ENCODE measurements around the gene SEC14L5.

SEC14L5 gene

GRCh38 chr16:4987250-4987579 is 29.1 kb downstream of the SEC14L5 start:
- DNase-seq (ENCODE audit: low read depth) = no peak

DNA sequence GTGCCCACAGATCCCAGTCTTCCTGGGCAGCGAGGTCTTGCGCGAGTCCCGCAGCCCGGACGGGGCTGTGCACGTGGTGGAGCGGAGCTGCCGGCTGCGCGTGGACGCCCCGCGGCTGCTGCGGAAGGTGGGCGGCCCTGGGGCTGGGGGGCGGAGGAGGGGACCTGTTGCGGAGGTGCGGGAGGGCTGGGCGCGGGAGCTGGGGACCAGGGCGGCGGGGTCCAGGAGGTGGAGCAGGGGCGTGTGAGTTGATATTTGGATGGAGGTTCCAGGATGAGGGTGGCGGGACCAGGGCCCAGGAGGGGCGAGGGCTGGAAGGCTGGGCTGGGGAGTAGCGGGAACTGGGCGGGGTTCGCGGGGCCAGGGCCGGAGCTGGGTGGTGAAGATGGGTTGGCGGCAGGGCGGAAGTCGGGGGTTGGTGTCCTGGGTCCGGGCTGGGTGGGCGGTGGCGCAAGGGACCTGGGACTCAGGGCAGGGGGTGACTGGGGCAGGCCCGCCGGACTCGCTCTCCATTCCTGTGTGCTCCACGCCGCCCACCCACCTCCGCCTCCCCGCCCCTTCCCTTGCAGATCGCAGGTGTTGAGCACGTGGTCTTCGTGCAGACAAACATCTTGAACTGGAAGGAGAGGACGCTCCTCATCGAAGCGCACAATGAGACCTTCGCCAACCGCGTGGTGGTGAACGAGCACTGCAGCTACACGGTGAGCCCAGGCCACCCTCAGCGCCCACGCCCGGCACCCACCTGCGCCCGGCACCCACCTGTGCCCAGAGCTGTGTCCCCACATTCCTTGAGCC is 29.6 kb downstream of the SEC14L5 start:
- DNase-seq (ENCODE audit: low read depth) = no peak

- no peak for DNase-seq (ENCODE audit: low read depth)
These were observed 30.5 kb downstream of the SEC14L5 start for GRCh38 chr16:4988647-4989046.

DNA sequence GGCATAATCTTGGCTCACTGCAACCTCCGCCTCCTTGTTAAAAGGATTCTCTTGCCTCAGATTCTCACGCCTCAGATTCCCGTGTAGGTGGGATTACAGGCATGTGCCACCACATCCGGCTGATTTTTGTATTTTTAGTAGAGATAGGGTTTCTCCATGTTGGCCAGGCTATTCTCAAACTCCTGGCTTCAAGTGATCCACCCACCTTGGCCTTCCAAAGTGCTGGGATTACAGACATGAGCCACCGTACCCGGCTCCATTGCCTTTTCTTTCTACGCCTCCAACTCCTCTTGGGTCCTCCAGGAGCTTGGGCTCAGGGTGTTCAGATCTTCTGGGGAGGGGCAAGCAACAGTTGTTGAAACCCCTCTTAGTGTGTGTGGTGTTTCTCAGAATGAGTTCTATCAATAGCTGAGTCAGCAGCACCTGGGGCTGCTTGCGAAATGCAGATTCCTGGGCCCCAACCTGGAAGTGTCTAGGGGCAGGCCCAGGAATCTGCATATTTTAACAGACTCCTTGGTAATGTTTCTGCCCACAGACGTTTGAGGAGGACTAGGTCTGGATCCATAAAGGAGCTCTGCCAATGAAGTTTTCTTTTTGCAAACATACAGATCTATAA is 31.4 kb downstream of the SEC14L5 start:
- no peak for DNase-seq (ENCODE audit: low read depth)

- no peak for DNase-seq (ENCODE audit: low read depth)
These were observed 32.3 kb downstream of the SEC14L5 start for GRCh38 chr16:4990415-4990814.

- no peak for DNase-seq (ENCODE audit: low read depth)
These were observed 33.6 kb downstream of the SEC14L5 start for GRCh38 chr16:4991754-4992153.

- DNase-seq (ENCODE audit: low read depth) = no peak
These were observed 36.7 kb downstream of the SEC14L5 start for GRCh38 chr16:4994719-4995434.

DNA sequence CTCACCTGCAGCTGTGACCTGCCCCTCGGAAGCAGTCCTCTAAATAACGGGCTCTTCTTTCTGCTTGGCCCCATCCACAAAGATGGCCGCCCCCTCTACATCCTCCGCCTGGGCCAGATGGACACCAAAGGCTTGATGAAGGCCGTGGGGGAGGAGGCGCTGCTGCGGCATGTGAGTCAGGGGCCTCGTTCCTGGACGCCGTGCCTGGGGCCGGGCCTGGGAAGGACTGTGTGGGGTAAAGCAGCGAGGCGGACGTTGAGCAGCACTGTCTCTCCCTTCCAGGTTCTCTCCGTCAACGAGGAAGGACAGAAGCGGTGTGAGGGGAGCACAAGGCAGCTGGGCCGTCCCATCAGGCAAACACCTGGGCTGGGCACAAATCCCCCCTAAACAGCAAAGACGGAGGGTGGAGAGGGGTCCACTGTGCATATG is 42.5 kb downstream of the SEC14L5 start:
- no peak for DNase-seq (ENCODE audit: low read depth)

GRCh38 chr16:5001571-5001970 is 43.4 kb downstream of the SEC14L5 start:
- no peak for DNase-seq (ENCODE audit: low read depth)

- DNase-seq (ENCODE audit: low read depth) = no peak
These were observed 43.9 kb downstream of the SEC14L5 start for GRCh38 chr16:5001986-5002385.

DNA sequence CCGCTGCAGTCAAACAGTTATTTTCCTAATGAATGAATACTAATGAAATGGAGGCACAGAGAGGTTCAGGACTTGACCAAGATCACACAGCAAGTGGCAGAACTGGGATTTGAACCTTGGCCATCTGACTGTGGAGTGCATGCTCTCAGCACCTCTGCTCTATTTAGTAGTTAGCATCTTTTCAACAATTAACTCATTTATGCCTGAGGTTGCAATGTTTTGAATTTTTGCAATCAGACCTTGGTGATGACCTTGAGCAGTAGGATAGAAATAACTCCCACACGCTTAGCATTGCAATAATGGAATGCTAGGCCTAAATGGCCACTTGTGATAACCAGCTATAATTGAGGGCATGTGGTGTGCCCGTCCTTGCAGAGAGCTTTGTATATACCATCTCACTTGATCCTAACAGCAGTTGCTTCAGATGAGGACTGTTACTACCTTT is 44.6 kb downstream of the SEC14L5 start:
- DNase-seq (ENCODE audit: low read depth) = no peak

DNA sequence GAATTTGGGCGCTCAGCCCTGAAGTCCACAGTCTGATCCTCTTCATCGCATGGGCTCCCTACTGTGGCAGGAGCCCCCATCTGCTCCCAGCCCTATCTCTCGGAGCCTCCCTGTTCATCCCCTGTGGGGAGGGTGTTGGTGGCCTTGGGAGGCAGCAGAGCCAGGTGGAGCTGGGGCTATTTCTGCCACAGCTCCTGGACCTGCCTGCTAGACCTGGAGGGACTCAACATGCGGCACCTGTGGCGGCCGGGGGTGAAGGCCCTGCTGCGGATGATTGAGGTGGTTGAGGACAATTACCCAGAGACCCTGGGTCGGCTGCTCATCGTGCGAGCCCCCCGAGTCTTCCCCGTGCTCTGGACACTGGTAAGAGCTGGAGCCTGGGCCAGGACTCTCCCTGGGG is 45.1 kb downstream of the SEC14L5 start:
- no peak for DNase-seq (ENCODE audit: low read depth)

DNA sequence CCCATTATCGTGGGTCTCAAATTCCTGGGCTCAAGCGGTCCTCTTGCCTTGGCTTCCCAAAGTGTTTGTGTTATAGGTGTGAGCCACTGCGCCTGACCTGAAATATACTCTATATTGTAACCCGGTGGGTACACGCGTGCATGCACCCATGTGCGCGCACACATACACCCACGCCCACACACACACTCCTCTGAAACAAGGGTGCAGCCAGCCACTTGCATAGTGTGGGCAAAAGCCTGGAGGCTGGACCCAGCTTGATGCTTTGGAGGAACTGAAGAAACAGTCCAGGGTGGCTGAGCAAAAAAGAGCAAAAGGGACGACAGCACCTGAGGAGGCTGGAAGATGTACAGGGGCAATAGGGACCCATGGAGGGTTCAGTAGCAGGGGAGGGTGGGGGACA is 45.7 kb downstream of the SEC14L5 start:
- DNase-seq (ENCODE audit: low read depth) = no peak

- DNase-seq (ENCODE audit: low read depth) = no peak
These were observed 46.2 kb downstream of the SEC14L5 start for GRCh38 chr16:5004311-5004710.

- DNase-seq (ENCODE audit: low read depth) = no peak
These were observed 47.8 kb downstream of the SEC14L5 start for GRCh38 chr16:5005916-5006315.

DNA sequence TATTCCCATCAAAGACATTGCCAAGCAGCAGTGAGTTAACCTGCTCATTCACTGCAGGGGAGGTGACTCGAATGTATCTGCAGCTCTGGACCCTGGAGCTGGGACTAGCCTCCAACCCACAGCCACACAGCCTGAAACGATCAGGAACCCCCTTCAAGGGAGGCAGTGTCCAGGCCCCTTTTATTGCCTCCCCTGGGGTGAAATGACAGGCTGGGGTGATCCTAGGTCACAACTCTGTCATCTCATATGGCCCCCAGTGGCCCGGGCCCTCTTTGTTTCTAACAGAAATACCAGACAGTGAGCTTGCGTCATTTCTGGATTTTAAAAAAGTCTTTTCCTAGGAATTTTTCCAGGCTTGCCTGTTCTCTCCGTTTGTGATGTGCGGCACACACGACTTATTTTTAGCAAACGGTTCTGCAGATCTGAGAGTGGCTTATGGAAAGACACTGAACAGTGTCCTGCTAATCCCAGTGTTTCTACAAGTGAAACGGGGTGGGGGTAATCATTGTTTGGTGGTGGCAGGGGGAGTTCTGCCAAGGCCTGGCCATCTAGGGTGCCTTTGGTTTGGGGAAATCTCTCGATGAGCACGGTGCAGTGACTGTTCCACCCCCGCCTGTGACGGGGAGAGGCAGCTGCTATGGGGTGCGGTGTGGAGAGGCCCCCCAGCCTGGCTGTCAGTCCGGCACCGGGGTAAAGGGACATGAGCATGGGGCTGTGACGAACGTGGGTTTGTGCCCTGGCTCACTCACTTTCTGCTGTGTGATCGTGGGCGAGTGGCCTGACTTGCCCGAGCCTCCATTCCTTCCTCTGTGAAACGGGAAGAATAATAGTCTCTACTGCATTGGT is 48.4 kb downstream of the SEC14L5 start:
- DNase-seq (ENCODE audit: low read depth) = no peak

DNA sequence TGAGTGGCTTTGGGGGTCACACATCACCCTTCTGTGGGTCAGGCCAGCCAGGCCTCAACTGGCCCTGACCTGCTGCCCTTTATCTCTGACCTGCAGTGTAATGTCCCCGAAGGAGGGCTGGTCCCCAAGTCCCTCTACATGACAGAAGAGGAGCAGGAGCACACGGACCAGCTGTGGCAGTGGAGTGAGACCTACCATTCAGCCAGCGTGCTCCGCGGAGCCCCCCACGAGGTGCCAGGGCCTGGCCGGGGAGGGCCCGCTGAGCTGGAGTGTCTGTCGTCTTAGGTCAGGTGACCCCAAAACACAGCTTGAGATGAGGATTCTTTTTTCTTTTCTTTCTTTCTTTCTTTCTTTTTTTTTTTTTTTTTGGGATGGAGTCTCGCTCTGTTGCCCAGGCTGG is 49.1 kb downstream of the SEC14L5 start:
- DNase-seq (ENCODE audit: low read depth) = no peak

GRCh38 chr16:5008311-5008731 is 50.2 kb downstream of the SEC14L5 start:
- DNase-seq (ENCODE audit: low read depth) = no peak

DNA sequence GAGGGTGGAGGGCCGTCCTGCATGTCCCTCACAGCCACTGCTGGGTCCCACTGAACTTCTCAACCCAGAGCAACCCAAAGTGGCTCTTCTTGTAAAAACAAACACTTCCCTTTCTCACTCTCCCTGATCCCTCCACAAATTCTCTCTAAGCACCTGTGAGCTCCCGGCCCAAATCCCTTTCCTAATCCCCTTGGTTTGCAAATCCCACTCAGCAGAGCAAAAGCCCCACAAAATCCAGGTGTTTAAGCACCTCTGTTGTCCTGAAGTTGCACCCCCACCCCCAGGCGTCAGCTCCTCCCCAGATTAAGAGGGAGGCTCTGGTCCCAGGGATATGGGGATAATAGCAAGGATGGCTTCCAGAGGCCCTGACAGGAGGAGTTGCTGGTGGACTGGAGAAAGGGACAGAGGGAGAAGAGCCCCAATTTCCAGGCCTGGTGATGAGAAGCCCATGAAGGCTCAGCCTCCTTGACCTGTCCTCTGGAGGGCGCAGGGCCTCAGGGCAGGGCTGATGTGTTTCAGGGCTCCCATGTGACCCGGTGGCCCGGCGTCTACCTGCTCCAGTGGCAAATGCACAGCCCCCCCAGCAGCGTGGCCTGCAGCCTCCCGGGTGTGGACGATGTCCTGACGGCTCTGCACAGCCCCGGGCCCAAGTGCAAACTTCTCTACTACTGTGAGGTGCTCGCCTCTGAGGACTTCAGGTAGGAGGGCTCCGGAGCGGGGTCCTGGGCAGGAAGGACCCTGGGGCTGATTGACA is 52.6 kb downstream of the SEC14L5 start:
- DNase-seq (ENCODE audit: low read depth) = no peak

- DNase-seq (ENCODE audit: low read depth) = no peak
These were observed 53.5 kb downstream of the SEC14L5 start for GRCh38 chr16:5011637-5012036.

DNA sequence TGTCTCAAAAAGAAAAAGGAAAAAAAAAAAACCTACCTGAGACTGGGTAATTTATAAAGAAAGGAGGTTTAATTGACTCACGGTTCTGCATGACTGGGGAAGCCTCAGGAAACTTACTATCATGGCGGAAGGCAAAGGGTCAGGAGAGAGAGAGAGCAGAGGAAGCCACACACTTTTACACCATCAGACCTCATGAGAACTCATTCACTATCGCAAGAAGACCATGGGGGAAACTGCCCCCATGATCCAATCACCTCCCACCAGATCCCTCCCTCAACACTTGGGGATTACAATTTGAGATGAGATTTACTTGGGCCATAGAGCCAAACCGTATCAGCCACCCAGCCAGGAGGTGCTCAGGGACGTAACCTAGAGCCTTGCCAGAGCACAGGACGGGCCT is 54.8 kb downstream of the SEC14L5 start:
- no peak for DNase-seq (ENCODE audit: low read depth)

GRCh38 chr16:5015351-5015750 is 57.2 kb downstream of the SEC14L5 start:
- DNase-seq (ENCODE audit: low read depth) = no peak
